Measurements from ENCODE around the gene C12orf42.

GRCh38 chr12:103540319-103540718 is 44.6 kb upstream of the C12orf42 start:
- no peak for TF ChIP-seq EZH2 (IDR thresholded peaks at IDR 0.05; ENCODE audit: insufficient read depth, poor library complexity, severe bottlenecking)
- no peak for TF ChIP-seq EZH2phosphoT487 (IDR thresholded peaks at IDR 0.05; ENCODE audit: insufficient read depth, low read depth)

Measured in GM23248 (cell line).